Stimulated activated CD8-positive, alpha-beta memory T cell treated with anti-CD3 and anti-CD28 coated beads, Interleukin-4, amount 100 ng/mL, for 4 hours (primary cell): Measurements from ENCODE around the gene PPP1R13B.

ENCODE experiments used
- DNase-seq, 2 donors: peaks; one replicate each; pipeline ENCODE4 v3.0.0-alpha.2; 2020; ENCODE audit warnings: low read depth in 2 of 2, low spot score in 1 of 2

PPP1R13B gene

DNA sequence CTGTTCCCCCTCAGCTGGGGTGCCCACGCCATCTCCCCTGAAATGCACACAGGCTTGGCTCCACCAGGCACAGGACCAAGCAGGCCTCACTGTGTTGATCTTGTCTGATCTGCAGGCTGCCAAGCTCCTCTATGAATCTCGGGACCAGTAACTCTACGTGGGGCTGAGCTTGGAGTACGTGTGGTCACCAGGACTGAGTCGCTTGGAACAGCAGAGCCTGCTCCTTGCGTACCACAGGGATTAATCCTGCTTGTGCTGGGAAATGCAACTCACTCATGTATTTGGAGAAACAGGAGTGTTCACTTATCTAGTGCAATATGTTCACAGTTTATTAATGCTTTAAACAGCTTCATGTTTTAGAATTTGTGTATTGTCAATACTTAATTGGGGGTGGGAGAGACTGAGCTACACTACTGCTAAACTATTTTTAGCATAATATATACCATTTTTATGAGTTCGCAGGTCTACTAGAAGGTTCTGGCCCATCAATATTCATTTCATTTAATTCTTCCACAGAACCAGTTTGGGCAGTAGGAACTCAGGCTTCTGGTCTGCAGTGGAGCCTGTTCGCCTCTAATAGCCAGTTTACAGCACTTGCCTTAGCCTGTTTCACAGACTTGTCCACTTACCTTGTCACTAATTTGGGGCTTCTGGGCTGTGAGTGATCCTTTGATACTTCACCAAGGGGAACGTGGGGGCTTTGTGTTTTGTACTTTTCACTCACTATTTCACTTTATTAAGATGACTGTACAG is 114.3 kb downstream of the PPP1R13B start:
- no peak for DNase-seq

DNA sequence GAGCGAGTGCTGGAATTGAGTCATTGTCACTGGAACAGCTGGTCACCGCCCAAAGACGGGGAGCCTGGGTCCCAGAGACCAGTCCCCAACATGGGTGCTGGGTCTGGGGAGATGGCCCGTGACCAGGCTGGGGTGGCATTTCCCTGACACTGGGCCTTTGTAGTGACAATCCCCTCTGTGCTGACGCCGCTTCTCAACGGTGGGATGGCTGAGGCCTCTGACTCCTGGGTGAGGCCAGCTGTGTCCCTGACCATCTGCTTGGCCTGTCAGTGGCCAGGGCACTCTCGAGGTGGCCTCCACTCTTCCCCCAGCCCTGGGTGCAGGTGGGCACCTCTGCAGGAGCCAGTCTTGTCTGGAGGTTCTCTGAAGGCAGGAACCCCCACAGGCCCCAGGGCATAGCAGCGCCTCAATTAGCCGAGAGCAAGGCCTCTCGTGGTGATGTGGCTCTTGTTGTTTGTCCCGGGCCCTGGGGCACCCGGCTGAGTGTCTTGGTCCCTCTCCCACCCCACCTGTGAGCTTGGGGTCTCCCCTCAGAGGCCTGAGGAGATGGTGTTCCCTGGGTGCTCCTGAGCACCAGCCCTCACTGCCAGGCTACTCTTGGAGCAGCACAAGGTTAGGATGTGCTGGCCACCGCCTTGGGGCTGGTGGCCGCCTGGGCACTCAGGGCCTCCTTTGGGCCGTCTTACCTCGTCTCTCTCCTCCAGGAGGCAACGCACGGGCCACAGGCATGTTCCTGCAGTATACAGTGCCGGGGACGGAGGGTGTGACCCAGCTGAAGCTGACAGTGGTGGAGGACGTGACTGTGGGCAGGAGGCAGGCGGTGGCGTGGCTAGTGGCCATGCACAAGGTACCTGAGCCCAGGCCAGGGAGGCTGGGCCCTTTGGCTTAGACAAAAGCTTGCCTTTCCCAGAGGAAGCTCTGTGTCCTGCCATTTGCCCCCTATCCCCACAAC is 115.2 kb downstream of the PPP1R13B start:
- no peak for DNase-seq

- no peak for DNase-seq
These were observed 115.9 kb downstream of the PPP1R13B start for GRCh38 chr14:103731481-103731880.

DNA sequence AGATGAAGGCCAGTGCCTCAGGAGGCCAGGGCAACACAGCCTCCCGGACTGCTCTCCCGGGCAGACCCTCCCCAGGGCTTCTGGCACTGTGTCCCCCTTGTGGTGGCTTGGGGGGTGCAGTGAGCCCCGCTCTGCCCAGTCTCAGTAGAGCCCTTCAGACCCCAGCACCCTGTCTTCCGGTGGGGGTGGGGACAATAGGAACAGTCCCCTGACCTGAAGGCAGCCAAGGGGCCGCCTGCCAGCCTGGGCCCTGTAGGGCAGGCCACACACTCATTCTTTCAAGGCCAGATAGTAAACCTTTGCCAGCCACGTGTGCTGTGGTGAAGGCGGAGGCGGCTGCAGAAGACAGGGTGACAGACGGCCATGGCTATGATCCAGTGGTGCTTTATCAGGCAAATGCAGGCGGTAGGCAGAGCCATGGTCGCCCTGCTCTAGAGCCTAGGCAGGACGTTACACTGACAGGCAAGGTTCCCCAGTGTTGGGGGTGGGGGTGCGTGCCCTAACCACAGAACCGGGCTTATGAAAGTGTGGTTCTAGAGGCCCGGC is 116.8 kb downstream of the PPP1R13B start:
- DNase-seq = no peak

- DNase-seq = no peak
These were observed 117.6 kb downstream of the PPP1R13B start for GRCh38 chr14:103729496-103730448.

- no peak for DNase-seq
These were observed 118.7 kb downstream of the PPP1R13B start for GRCh38 chr14:103728721-103729120.

DNA sequence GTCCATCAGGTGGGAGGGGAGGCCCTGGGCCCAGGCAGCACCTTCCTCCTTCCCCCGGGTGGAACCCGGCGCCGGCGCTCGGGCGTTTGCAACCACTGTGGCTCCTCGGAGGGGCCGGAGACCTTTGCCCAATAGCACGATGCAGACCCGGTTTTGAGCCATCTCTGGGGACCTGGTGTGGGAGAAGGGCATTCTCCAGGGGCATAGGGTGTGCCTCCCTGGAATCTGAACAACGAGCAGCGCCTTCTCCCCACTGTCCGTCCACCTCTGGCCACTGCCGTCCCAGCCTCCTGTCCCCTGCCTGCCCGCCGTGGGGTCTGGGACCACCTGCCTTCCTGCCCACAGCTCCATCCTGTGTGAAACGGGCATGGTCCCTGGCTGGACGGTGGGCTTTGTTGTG is 119.2 kb downstream of the PPP1R13B start:
- DNase-seq = no peak

DNA sequence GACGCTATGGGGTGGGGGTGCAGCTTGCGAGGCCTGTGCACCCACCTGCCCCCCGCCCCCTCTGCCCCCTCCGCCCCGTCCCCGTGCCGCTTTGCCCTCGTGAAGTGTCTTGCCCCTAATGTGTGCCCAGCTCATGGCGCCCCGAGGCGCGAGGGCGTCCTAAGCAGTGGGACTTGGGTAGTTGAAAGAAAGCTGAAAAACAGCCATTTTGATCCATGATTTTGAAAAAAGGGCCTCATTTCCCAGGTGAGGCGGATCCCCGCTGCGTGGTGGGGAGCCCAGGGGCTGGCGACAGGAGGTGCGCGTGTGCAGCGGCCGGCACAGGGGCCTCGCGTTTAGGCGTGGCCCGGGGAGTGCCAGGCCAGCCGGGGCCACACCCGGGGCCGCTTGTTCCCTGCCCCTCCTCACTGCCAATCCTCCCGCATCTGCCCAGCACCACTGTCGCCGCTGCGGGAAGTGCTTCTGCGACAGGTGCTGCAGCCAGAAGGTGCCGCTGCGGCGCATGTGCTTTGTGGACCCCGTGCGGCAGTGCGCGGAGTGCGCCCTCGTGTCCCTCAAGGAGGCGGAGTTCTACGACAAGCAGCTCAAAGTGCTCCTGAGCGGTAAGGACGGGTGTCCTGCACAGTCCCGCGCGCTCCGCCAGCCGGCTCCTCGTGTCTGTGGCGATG is 119.9 kb downstream of the PPP1R13B start:
- DNase-seq = no peak

GRCh38 chr14:103726474-103726873 is 120.9 kb downstream of the PPP1R13B start:
- no peak for DNase-seq

DNA sequence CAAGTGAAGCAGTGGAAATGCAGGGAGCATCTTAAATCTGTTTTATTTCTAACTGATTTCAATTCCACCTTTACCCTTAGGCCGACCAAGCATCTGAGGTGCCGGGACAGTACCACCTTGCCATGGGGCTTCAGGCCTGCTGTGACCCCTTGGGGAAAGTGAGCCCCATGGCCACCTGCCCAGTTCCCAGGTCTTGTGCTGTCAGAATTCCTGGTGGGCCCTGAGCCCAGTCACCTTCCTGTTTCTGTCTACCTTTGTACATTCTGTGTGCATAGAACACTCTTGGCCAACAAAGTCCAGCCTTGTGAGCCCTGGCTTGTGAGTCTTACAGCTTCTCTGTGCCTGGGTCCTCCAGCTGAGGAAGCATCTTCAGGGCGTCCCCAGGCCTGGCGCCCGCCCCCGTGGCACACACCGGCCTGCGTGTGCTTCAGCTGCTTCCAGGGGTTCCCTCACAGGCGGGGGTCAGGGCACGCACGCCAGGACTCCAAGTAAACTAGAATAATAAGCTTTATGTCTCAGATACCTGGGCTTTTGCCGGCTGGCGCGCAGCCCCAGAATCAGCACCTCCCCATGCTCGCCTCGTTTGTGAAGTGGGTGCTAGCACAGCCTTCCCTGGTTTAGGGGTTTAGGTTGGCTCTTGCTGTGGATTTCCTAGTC is 121.5 kb downstream of the PPP1R13B start:
- no peak for DNase-seq

- DNase-seq = no peak
These were observed 122.2 kb downstream of the PPP1R13B start for GRCh38 chr14:103725001-103725682.

GRCh38 chr14:103724116-103724515 is 123.3 kb downstream of the PPP1R13B start:
- DNase-seq = no peak

DNA sequence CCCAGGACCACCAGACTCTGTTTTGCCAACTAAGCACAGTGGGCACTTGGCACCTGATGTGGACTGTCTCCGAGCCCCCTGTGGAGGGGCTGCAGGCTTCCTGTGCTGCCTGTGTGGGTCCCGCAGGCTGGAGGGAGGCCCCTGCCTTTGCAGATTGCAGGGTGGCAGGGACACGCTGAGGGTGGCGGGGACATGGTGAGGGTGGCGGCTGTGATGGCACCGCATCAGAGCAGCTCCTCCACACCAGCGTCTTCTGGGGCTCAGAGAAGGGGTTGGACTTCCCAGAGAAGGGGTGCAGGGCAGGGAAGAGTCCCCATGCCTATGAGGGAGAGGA is 123.7 kb downstream of the PPP1R13B start:
- DNase-seq = no peak

DNA sequence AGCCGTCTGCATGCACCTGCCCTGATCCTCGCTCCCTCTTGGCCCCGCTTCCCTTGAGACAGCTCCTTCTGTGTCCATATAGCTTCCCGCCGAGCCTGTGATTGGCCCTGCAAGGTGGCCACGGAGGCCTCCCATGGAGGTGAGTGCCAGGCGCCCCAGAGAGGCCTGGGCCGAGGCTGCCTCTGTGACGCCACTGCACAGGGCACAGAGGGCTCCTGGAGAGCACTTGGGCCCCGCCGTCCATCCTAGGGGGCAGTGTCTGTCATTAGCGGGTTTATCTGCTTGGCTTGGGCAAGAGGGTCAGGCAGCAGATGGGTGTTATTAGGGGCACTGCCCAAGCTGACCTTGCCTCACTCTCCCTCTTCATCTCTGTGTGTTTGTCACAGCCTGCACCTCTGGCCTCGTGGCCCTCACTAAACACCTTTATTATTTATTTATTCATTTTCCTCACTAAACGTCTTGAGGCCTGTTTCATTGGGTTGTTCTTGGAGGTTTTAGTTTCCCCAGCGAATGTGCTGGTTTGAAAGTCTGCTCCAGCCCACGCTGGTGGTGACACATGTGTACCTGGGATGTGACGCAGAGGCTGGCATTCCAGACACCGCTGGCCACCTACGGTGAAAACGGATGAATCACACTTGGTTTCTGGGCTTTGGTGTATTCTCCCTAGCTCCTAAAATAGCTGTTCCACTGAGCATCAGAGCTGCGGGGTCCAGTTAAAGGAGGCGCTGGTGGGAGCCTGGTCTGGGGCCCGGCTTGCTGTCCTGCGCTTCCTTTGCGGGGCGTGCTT is 125.8 kb downstream of the PPP1R13B start:
- no peak for DNase-seq

DNA sequence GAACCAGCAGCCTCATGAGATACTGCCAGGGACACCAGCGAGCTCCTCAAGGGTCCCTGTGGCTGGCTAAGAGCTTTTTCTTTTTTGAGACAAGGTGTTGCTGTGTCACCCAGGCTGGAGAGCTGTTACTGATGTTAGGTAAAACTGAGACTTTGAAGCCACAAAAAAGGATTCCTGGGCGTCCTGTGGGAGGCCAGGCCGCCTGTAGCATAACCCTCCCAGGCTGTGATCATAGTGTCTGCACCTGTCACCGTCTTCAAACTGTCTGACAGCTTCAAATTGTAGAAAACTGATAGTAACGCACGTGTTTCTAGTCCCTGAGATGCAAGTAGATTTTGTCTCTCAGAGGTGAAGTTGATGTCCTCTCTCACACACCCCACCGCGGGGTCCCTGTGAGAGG is 127.6 kb downstream of the PPP1R13B start:
- no peak for DNase-seq

GRCh38 chr14:103718572-103718971 is 128.8 kb downstream of the PPP1R13B start:
- no peak for DNase-seq

GRCh38 chr14:103716899-103717411 is 130.4 kb downstream of the PPP1R13B start:
- no peak for DNase-seq

DNA sequence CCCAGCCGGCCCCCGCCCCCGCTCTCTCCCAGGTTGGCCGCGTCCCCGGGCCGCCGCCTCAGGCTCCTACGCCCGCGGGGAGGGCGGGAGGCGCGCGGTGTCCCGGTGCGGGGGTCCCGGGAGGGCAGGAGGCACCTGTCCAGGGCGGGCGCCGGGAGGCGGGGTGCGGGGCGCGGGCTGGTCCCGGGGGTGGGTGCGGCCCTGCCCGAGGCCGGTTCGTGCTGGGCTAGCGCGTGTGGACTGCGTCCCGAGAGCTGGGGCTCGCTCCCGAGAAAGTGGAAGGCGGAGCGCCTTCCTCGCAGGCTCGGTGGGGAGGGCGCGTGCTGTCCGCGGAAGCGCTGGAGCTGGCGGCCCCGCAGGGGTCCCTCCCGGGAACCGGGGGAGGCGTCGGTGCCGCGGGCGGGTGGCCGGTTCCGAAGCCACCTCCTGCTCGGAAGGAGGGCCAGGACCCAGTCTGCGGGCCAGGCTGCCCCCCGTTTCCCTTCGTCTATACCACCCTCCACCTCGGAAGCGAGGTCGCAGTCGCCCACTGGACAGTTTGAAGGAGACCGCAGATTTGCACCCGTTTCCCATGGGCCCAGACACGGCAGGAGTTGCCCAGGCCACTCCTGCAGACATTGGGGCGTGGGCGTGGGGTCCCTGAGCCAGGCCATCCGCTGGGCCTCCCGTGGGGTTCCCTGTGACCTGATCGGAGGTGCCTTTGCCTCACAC is 131.1 kb downstream of the PPP1R13B start:
- DNase-seq = no peak
